ENCODE measurements around the gene ARHGAP8.

Gene ARHGAP8

GRCh38 chr22:44865193-44866057 is 113.0 kb downstream of the ARHGAP8 start:
- no peak for DNase-seq

GRCh38 chr22:44869196-44869595 is 116.8 kb downstream of the ARHGAP8 start:
- no peak for DNase-seq

- DNase-seq = no peak
Measured at GRCh38 chr22:44870021-44870420, 117.6 kb downstream of the ARHGAP8 start.

- DNase-seq = no peak
Measured at GRCh38 chr22:44871782-44872181, 119.4 kb downstream of the ARHGAP8 start.

GRCh38 chr22:44876921-44877320 is 124.5 kb downstream of the ARHGAP8 start:
- DNase-seq = no peak

- DNase-seq = no peak
Measured at GRCh38 chr22:44878483-44879300, 126.3 kb downstream of the ARHGAP8 start.

- no peak for DNase-seq
Measured at GRCh38 chr22:44879301-44879680, 126.9 kb downstream of the ARHGAP8 start.

- DNase-seq = no peak
Measured at GRCh38 chr22:44880610-44881290, 128.4 kb downstream of the ARHGAP8 start.

- DNase-seq = no peak
Measured at GRCh38 chr22:44881624-44882023, 129.2 kb downstream of the ARHGAP8 start.

GRCh38 chr22:44882226-44882905 is 130.0 kb downstream of the ARHGAP8 start:
- DNase-seq = no peak

- no peak for DNase-seq
Measured at GRCh38 chr22:44883011-44883421, 130.6 kb downstream of the ARHGAP8 start.

- DNase-seq = no peak
Measured at GRCh38 chr22:44884562-44884961, 132.2 kb downstream of the ARHGAP8 start.

- no peak for DNase-seq
Measured at GRCh38 chr22:44884968-44885805, 132.8 kb downstream of the ARHGAP8 start.

- DNase-seq = no peak
Measured at GRCh38 chr22:44885806-44886360, 133.5 kb downstream of the ARHGAP8 start.

- no peak for DNase-seq
Measured at GRCh38 chr22:44887941-44888366, 135.6 kb downstream of the ARHGAP8 start.

- DNase-seq = no peak
Measured at GRCh38 chr22:44888491-44889254, 136.3 kb downstream of the ARHGAP8 start.

GRCh38 chr22:44889255-44889878 is 137.0 kb downstream of the ARHGAP8 start:
- no peak for DNase-seq

- no peak for DNase-seq
Measured at GRCh38 chr22:44890416-44891292, 138.3 kb downstream of the ARHGAP8 start.

- DNase-seq = no peak
Measured at GRCh38 chr22:44891293-44891747, 138.9 kb downstream of the ARHGAP8 start.
